Midbrain (tissue), 1 donor: ENCODE measurements around the gene CCDC6.
A peak's percentile ranks its signal among the peaks of the same experiment; 100 is the strongest.
"Not testable (repeated sequence)": the region's sequence is repeated elsewhere in the genome, so short reads cannot be mapped to it uniquely, and the experiment has no call there.

Source experiments
- DNase-seq: peaks from one replicate; lab custom pipeline; 2025; lab: John Stamatoyannopoulos, UW

CCDC6 gene

GRCh38 chr10:59906417-59907202 lies at the start of gene CCDC6:
Gene CCDC6 (minus strand): TSS chr10:59906556. CDS start chr10:59906424, 132 bp downstream.
- peak; percentile 94 for DNase-seq

- no peak for DNase-seq
These were observed 47.9 kb upstream of the CCDC6 start for GRCh38 chr10:59954296-59954695.

GRCh38 chr10:59953711-59954110 lies 47.4 kb upstream of the CCDC6 start:
- DNase-seq: not testable (repeated sequence)

GRCh38 chr10:59950105-59950504 lies 43.7 kb upstream of the CCDC6 start:
- DNase-seq: no peak

GRCh38 chr10:59949608-59950007 lies 43.3 kb upstream of the CCDC6 start:
- no peak for DNase-seq

GRCh38 chr10:59945991-59946390 lies 39.6 kb upstream of the CCDC6 start:
- no peak for DNase-seq

GRCh38 chr10:59945590-59945989 lies 39.2 kb upstream of the CCDC6 start:
- DNase-seq: no peak

GRCh38 chr10:59944339-59944935 lies 38.1 kb upstream of the CCDC6 start:
- no peak for DNase-seq

- no peak for DNase-seq
These were observed 36.2 kb upstream of the CCDC6 start for GRCh38 chr10:59942556-59942955.

GRCh38 chr10:59937720-59938119 lies 31.4 kb upstream of the CCDC6 start:
- no peak for DNase-seq

GRCh38 chr10:59934701-59935100 lies 28.3 kb upstream of the CCDC6 start:
- no peak for DNase-seq

GRCh38 chr10:59930788-59931521 lies 24.6 kb upstream of the CCDC6 start:
- DNase-seq: not testable (repeated sequence)

GRCh38 chr10:59926086-59926485 lies 19.7 kb upstream of the CCDC6 start:
- no peak for DNase-seq

- DNase-seq: no peak
These were observed 16.6 kb upstream of the CCDC6 start for GRCh38 chr10:59922907-59923306.

GRCh38 chr10:59917922-59918321 lies 11.6 kb upstream of the CCDC6 start:
- no peak for DNase-seq

- no peak for DNase-seq
These were observed 7.3 kb upstream of the CCDC6 start for GRCh38 chr10:59913547-59914237.

GRCh38 chr10:59910867-59911266 lies 4.5 kb upstream of the CCDC6 start:
- DNase-seq: no peak

- no peak for DNase-seq
These were observed 3.5 kb upstream of the CCDC6 start for GRCh38 chr10:59909815-59910214.

GRCh38 chr10:59908808-59909143 lies 2.4 kb upstream of the CCDC6 start:
- DNase-seq: no peak

GRCh38 chr10:59907918-59908807 lies 1.8 kb upstream of the CCDC6 start:
- peak; percentile 65 for DNase-seq

GRCh38 chr10:59907537-59907917 lies 1.2 kb upstream of the CCDC6 start:
- no peak for DNase-seq
